Upper lobe of right lung (tissue), 1 donor: ENCODE measurements around the gene POLQ. TPM values are rescaled to one million over a fixed set of nuclear protein-coding genes. Genes with fewer than 3 reads are reported as not detected.
A peak's percentile ranks its signal among the peaks of the same experiment; 100 is the strongest.
"Not testable (repeated sequence)": the region's sequence is repeated elsewhere in the genome, so short reads cannot be mapped to it uniquely, and the experiment has no call there.

ENCODE experiments used
- ATAC-seq: fragments of 200-7000 bp; cut with Tn5 transposase; one replicate; pipeline ENCODE4 v1.9.1; 2020; ENCODE audit warnings: mild to moderate bottlenecking, moderate library complexity
- DNase-seq: peaks from one replicate; pipeline ENCODE4 v3.0.0-alpha.2; 2020
- H3K27ac ChIP-seq: fragments of 200-600 bp; one replicate; pipeline ENCODE4 v1.8.0; 2022
- H3K27me3 ChIP-seq: fragments of 200-600 bp; one replicate; pipeline ENCODE4 v1.8.0; 2022; ENCODE audit warnings: mild to moderate bottlenecking
- H3K36me3 ChIP-seq: fragments of 200-600 bp; one replicate; pipeline ENCODE4 v1.8.0; 2022
- H3K4me1 ChIP-seq: fragments of 200-600 bp; one replicate; pipeline ENCODE4 v1.8.0; 2022
- H3K4me3 ChIP-seq: fragments of 200-600 bp; one replicate; pipeline ENCODE4 v1.8.0; 2022; ENCODE audit warnings: mild to moderate bottlenecking
- H3K9me3 ChIP-seq: fragments of 200-600 bp; one replicate; pipeline ENCODE4 v1.8.0; 2022
- CTCF ChIP-seq: fragments of 200-600 bp; IDR thresholded peaks from one replicate; pipeline ENCODE4 v1.8.0; 2022; ENCODE audit warnings: antibody characterized with exemption
- intact Hi-C: fragments of 100-400 bp; cut with DNase I; formaldehyde crosslinking; loops from one replicate; pipeline ENCODE4 v1.11.0; 2022
- total RNA-seq: library from RNA; stranded (reverse); fragmentation: NEBNext Ultra II Directional; extraction: Animal tissue kit (Norgen Biotek cat#: 25700); gene quantifications from one replicate; pipeline ENCODE4 v1.2.1, GENCODE V29; 2021
- donor health status: DM: no; HTN: yes; CAD: no; lungs with severe emphysema.

POLQ gene
- total RNA-seq, 1 donor from 2014 or later, result 0.55 TPM

GRCh38 chr3:121463745-121464144, 82.0 kb downstream of the POLQ start:
- Histone ChIP-seq H3K27ac (no peak overlapping the region), H3K4me1 (no peaks in the 10 kb centered on the region), H3K4me3 (no peak overlapping the region), H3K27me3 (no peaks in the 10 kb centered on the region), H3K9me3 (no peaks in the 10 kb centered on the region), H3K36me3 (no peaks in the 10 kb centered on the region)
- TF ChIP-seq CTCF, result no peak
- ATAC-seq (no peak), DNase-seq (no peak)
- intact Hi-C loops, result no loop called here

GRCh38 chr3:121462565-121462964, 83.2 kb downstream of the POLQ start:
- DNase-seq (no peak), ATAC-seq (peak; percentile 64)
- H3K27ac ChIP-seq, result no peak overlapping the region
- no peak for TF ChIP-seq CTCF
- no peaks in the 10 kb centered on the region for H3K9me3 ChIP-seq
- H3K36me3 ChIP-seq, result no peaks in the 10 kb centered on the region
- H3K27me3 ChIP-seq, result no peaks in the 10 kb centered on the region
- H3K4me3 ChIP-seq, result no peak overlapping the region
- H3K4me1 ChIP-seq, result no peaks in the 10 kb centered on the region
- intact Hi-C loops, result no loop called here

DNA sequence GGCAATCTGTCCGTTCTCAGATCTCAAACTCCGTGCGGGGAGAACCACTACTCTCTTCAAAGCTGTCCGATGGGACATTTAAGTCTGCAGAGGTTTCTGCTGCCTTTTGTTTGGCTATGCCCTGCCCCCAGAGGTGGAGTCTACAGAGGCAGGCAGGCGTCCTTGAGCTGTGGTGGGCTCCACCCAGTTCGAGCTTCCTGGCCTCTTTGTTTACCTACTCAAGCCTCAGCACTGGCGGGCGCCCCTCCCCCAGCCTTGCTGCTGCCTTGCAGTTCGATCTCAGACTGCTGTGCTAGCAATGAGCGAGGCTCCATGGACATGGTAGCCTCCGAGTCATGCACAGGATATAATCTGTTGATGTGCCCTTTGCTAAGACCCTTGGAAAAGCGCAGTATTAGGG, 94.0 kb downstream of the POLQ start:
- intact Hi-C loops, result not testable (repeated sequence)

DNA sequence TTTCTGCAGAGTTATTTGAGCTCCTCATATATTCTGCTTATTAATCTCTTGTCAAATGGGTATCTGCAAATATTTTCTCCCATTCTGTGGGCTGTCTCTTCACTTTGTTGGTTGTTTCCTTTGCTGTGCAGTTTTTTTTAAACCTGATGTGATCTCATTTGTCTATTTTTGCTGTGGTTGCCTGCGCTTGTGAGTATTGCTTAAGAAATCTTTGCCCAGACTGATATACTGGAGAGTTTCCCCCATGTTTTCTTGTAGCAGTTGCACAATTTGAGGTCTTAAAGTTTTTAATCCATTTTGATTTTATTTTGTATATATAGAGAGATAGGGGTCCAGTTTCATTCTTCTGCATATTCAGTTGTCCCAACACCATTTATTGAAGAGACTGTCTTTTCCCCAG, 102.3 kb downstream of the POLQ start:
- ATAC-seq (no peak), DNase-seq (no peak)
- no peak for TF ChIP-seq CTCF
- intact Hi-C loops, result no loop called here
- no peaks in the 10 kb centered on the region for H3K27me3 ChIP-seq
- no peaks in the 10 kb centered on the region for H3K4me1 ChIP-seq
- no peaks in the 10 kb centered on the region for H3K36me3 ChIP-seq
- H3K27ac ChIP-seq, result no peak overlapping the region
- H3K9me3 ChIP-seq, result no peaks in the 10 kb centered on the region
- no peak overlapping the region for H3K4me3 ChIP-seq

More for the DNA sequence above, 94.0 kb downstream of the POLQ start:
- DNase-seq, H3K36me3 ChIP-seq, H3K9me3 ChIP-seq, ATAC-seq, H3K27ac ChIP-seq, H3K4me1 ChIP-seq, H3K27me3 ChIP-seq, H3K4me3 ChIP-seq: not testable (repeated sequence)

DNA sequence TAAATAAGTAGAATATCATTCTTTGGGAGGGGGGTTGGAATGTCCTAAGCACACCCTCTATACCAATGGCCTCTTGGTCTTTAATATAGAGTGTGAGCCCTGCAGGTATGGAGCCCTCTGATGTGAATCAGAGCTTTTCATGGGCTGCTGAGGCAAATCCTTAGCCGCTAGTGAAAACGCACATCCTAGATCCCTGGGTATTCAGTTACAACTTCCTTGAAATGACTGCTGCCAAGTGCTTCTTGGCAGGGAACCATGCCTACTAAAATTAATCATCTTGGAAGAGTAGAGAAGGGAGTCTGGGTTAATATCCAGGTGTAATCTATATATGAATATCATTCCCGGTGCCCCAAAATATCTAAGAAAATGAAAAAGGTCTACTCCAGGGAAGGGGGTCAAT, 109.1 kb downstream of the POLQ start:
- Histone ChIP-seq H3K27me3 (no peaks in the 10 kb centered on the region), H3K27ac (no peak overlapping the region), H3K4me1 (peaks cover 3% of the 10 kb centered on the region), H3K9me3 (no peaks in the 10 kb centered on the region), H3K36me3 (no peaks in the 10 kb centered on the region), H3K4me3 (no peak overlapping the region)
- no peak for DNase-seq
- no peak for ATAC-seq
- TF ChIP-seq CTCF, result no peak
- intact Hi-C loops, result no loop called here

DNA sequence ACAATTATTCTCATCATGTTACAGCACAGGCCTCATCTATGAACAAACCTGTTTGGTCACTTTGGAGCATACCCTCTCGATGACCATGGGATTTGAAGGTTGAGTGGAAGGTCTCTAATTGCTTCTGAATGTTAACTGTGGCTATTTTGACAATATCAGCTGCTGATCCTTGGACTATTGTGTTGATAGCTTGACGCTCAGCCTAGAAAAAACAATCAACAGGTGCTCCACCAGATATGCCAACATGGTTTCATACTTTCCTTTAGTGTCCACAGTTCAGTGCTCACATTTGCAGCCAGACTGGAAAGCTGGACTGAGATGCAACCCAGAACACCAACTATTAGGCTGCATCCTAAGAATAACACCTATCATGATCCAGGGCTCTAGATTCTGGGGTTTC, 109.7 kb downstream of the POLQ start:
- H3K4me3 ChIP-seq, result no peak overlapping the region
- H3K9me3 ChIP-seq, result no peaks in the 10 kb centered on the region
- no peak overlapping the region for H3K27ac ChIP-seq
- no peaks in the 10 kb centered on the region for H3K27me3 ChIP-seq
- no peak for DNase-seq
- no peak for ATAC-seq
- H3K36me3 ChIP-seq, result no peaks in the 10 kb centered on the region
- no peak for TF ChIP-seq CTCF
- peaks cover 7% of the 10 kb centered on the region for H3K4me1 ChIP-seq
- intact Hi-C loops, result no loop called here
